ENCODE measurements around the gene RUSC2. TPM values are rescaled to one million over a fixed set of nuclear protein-coding genes. Genes with fewer than 3 reads are reported as not detected.

The RUSC2 gene
- polyA plus RNA-seq, 3 donors = 16.1 to 20.9 (median 19.4) TPM

Other genes with a start within 250 kb of the RUSC2 start
- 10 to 100 TPM; 36.0 to 42.5 (median 38.5) TPM for gene TESK1, start 115.2 kb downstream of the RUSC2 start, polyA plus RNA-seq (ENCODE audit: insufficient read length in 3 of 3)
- 1 to 10 TPM; 2.4 to 3.9 (median 2.7) TPM for gene CD72, start 128.3 kb downstream of the RUSC2 start, polyA plus RNA-seq (ENCODE audit: insufficient read length in 3 of 3)
- gene SIT1, start 160.8 kb downstream of the RUSC2 start, polyA plus RNA-seq (ENCODE audit: insufficient read length in 3 of 3) = under 1 TPM; 0.27 to 0.48 (median 0.28) TPM
- 1 to 10 TPM in 1 of 3 donors, not detected in 2; 1.9 TPM for gene RMRP, start 167.9 kb downstream of the RUSC2 start, polyA plus RNA-seq (ENCODE audit: insufficient read length in 3 of 3)
- 10 to 100 TPM; 14.2 to 22.3 (median 18.6) TPM for gene CCDC107, start 168.2 kb downstream of the RUSC2 start, polyA plus RNA-seq (ENCODE audit: insufficient read length in 3 of 3)
- gene ARHGEF39, start 175.1 kb downstream of the RUSC2 start, polyA plus RNA-seq (ENCODE audit: insufficient read length in 3 of 3) = 10 to 100 TPM in 1 of 3 donors, 1 to 10 TPM in 2; 9.3 to 11.5 (median 10.0) TPM
- gene CA9, start 183.8 kb downstream of the RUSC2 start, polyA plus RNA-seq (ENCODE audit: insufficient read length in 3 of 3) = 1 to 10 TPM in 1 of 3 donors, under 1 TPM in 2; 0.85 to 1.1 (median 0.93) TPM
- gene TPM2, start 199.8 kb downstream of the RUSC2 start, polyA plus RNA-seq (ENCODE audit: insufficient read length in 3 of 3) = 100 to 1,000 TPM; 149 to 194 (median 156) TPM
- 100 to 1,000 TPM; 150 to 192 (median 174) TPM for gene TLN1, start 242.1 kb downstream of the RUSC2 start, polyA plus RNA-seq (ENCODE audit: insufficient read length in 3 of 3)
- gene CREB3, start 242.6 kb downstream of the RUSC2 start, polyA plus RNA-seq (ENCODE audit: insufficient read length in 3 of 3) = 10 to 100 TPM; 37.4 to 40.2 (median 39.3) TPM